ENCODE data around the gene ATP8A2.
"Not testable (repeated sequence)": the region's sequence is repeated elsewhere in the genome, so short reads cannot be mapped to it uniquely, and the experiment has no call there.

ATP8A2 gene

DNA sequence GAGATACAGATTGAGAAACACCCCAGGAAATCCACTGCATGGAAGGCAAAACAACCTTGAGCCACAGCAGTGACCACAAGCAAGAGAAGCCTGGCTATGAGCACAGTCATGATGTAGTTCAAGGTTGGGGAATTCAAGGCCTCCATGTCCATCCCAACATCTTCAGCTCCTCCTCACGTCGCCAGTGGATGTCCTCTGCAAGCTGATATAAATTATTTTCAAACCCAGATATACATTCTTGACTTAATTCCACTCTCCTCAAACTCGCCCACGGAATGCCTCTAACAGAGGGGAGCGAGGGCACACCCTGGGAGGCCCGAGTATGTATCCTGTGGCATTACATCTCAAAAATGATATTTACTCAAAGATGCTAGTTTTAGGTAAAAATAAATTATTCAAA lies 574.5 kb downstream of the ATP8A2 start:
- Mint-ChIP-seq H3K4me3 (no peak overlapping the region), H3K36me3 (ENCODE audit: low read depth) (no peaks in the 10 kb centered on the region), H3K9me3 (no peaks in the 10 kb centered on the region), H3K27ac (no peak overlapping the region), H3K4me1 (peaks cover 27% of the 10 kb centered on the region), H3K27me3 (ENCODE audit: low read depth, poor library complexity) (peaks cover 8% of the 10 kb centered on the region)
- TF ChIP-seq, protein P1, sequence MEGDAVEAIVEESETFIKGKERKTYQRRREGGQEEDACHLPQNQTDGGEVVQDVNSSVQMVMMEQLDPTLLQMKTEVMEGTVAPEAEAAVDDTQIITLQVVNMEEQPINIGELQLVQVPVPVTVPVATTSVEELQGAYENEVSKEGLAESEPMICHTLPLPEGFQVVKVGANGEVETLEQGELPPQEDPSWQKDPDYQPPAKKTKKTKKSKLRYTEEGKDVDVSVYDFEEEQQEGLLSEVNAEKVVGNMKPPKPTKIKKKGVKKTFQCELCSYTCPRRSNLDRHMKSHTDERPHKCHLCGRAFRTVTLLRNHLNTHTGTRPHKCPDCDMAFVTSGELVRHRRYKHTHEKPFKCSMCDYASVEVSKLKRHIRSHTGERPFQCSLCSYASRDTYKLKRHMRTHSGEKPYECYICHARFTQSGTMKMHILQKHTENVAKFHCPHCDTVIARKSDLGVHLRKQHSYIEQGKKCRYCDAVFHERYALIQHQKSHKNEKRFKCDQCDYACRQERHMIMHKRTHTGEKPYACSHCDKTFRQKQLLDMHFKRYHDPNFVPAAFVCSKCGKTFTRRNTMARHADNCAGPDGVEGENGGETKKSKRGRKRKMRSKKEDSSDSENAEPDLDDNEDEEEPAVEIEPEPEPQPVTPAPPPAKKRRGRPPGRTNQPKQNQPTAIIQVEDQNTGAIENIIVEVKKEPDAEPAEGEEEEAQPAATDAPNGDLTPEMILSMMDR (IDR thresholded peaks at IDR 0.05) = no peak
- no peak for DNase-seq

- TF ChIP-seq, protein P1 (IDR thresholded peaks at IDR 0.05) = no peak
- Mint-ChIP-seq H3K27ac (no peak overlapping the region), H3K4me1 (peaks cover 20% of the 10 kb centered on the region), H3K36me3 (ENCODE audit: low read depth) (no peaks in the 10 kb centered on the region), H3K4me3 (no peak overlapping the region), H3K9me3 (no peaks in the 10 kb centered on the region), H3K27me3 (ENCODE audit: low read depth, poor library complexity) (peaks cover 8% of the 10 kb centered on the region)
- DNase-seq = no peak
Observed at GRCh38 chr13:25948910-25949309, 577.1 kb downstream of the ATP8A2 start.

DNA sequence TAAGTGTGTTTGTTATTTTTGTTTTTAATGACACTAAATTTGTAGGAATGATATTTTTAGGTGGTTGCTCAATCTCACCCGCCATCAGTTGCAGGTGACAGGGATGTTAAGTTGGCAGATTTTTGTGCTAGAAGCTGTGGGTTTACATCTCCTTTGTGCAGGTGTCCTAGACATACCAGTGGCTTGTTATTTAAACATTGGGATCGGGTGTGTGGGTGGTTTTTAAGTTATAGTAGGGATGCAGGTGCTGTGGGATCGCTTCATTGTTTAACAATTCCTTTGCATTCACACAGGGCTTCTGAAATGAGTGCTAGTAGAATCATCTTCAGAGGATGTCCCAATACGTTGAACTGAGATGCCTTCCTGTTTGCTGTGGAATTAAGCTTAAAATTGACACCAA lies 580.1 kb downstream of the ATP8A2 start:
- DNase-seq = no peak
- Mint-ChIP-seq H3K4me3 (no peak overlapping the region), H3K27me3 (ENCODE audit: low read depth, poor library complexity) (peaks cover 4% of the 10 kb centered on the region), H3K36me3 (ENCODE audit: low read depth) (no peaks in the 10 kb centered on the region), H3K27ac (no peak overlapping the region), H3K9me3 (peaks cover 24% of the 10 kb centered on the region), H3K4me1 (peaks cover 6% of the 10 kb centered on the region)
- TF ChIP-seq, protein P1 (IDR thresholded peaks at IDR 0.05) = no peak

GRCh38 chr13:25954080-25954479 lies 582.3 kb downstream of the ATP8A2 start:
- H3K4me1 Mint-ChIP-seq; H3K27ac Mint-ChIP-seq; H3K36me3 Mint-ChIP-seq (ENCODE audit: low read depth); DNase-seq; H3K27me3 Mint-ChIP-seq (ENCODE audit: low read depth, poor library complexity); H3K4me3 Mint-ChIP-seq: not testable (repeated sequence)
- peaks cover 33% of the 10 kb centered on the region for H3K9me3 Mint-ChIP-seq

GRCh38 chr13:25954943-25955342 lies 583.2 kb downstream of the ATP8A2 start:
- H3K9me3 Mint-ChIP-seq = peaks cover 33% of the 10 kb centered on the region
- H3K27me3 Mint-ChIP-seq (ENCODE audit: low read depth, poor library complexity); H3K4me1 Mint-ChIP-seq; H3K36me3 Mint-ChIP-seq (ENCODE audit: low read depth); DNase-seq; H3K4me3 Mint-ChIP-seq; H3K27ac Mint-ChIP-seq: not testable (repeated sequence)

DNA sequence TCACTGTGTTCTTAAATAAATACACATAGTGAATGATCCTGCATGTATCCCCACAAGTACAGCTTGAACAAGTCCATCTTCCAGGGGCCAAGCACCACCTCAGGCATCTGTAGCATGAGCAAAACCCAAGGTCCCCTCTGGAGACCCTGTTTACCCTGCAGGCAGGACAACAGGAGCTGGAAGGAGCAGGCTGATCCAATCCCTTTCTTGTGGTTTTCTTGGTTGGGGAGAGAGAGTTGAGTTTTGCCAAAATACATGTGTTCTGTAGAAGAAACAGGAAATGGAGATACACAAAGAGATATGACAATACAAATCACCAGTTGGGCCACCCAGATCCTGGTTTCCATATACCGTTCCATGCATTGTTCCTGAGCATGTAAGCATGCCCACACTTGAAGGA lies 587.2 kb downstream of the ATP8A2 start:
- Mint-ChIP-seq H3K27me3 (ENCODE audit: low read depth, poor library complexity) (peaks cover 12% of the 10 kb centered on the region), H3K27ac (no peak overlapping the region), H3K4me3 (no peak overlapping the region), H3K36me3 (ENCODE audit: low read depth) (no peaks in the 10 kb centered on the region), H3K4me1 (peaks cover 4% of the 10 kb centered on the region), H3K9me3 (peaks cover 33% of the 10 kb centered on the region)
- TF ChIP-seq, protein P1 (IDR thresholded peaks at IDR 0.05) = no peak
- no peak for DNase-seq

- no peaks in the 10 kb centered on the region for H3K36me3 Mint-ChIP-seq (ENCODE audit: low read depth)
- H3K4me3 Mint-ChIP-seq = no peak overlapping the region
- peaks cover 14% of the 10 kb centered on the region for H3K9me3 Mint-ChIP-seq
- no peak for DNase-seq
- H3K4me1 Mint-ChIP-seq = peaks cover 9% of the 10 kb centered on the region
- peaks cover 12% of the 10 kb centered on the region for H3K27me3 Mint-ChIP-seq (ENCODE audit: low read depth, poor library complexity)
- TF ChIP-seq, protein P1 (IDR thresholded peaks at IDR 0.05) = no peak
- H3K27ac Mint-ChIP-seq = no peak overlapping the region
Observed at GRCh38 chr13:25961294-25961693, 589.5 kb downstream of the ATP8A2 start.

All from nephron progenitor cell (in vitro differentiated cells).